Chondrocyte (in vitro differentiated cells): ENCODE data around the gene DPH2. TPM values are rescaled to one million over a fixed set of nuclear protein-coding genes. Genes with fewer than 3 reads are reported as not detected.

Experiments used
- DNase-seq: peaks from one replicate; pipeline ENCODE4 v3.0.0; 2021; ENCODE audit warnings: mixed read lengths, low spot score
- H3K27ac Mint-ChIP-seq: one replicate; pipeline ENCODE4 v1.8.0; 2021; ENCODE audit warnings: mild to moderate bottlenecking, moderate library complexity, mixed read lengths; ENCODE audit not compliant: unreplicated experiment
- H3K27me3 Mint-ChIP-seq: 2 replicates; pipeline ENCODE4 v1.8.0; 2021; ENCODE audit warnings: low read depth, mixed read lengths
- H3K36me3 Mint-ChIP-seq: 2 replicates; pipeline ENCODE4 v1.8.0; 2021; ENCODE audit warnings: low read depth, mixed read lengths
- H3K4me1 Mint-ChIP-seq: 2 replicates; pipeline ENCODE4 v1.8.0; 2021; ENCODE audit warnings: low read depth, mild to moderate bottlenecking, mixed read lengths
- H3K4me3 Mint-ChIP-seq: one replicate; pipeline ENCODE4 v1.8.0; 2021; ENCODE audit warnings: mild to moderate bottlenecking, moderate library complexity, mixed read lengths; ENCODE audit not compliant: unreplicated experiment
- H3K9me3 Mint-ChIP-seq: 2 replicates; pipeline ENCODE4 v1.8.0; 2021; ENCODE audit warnings: low read depth, mixed read lengths
- CTCF ChIP-seq: fragments of 200-600 bp; sonication (generic); IDR thresholded peaks from 2 replicates; pipeline ENCODE4 v1.5.0; 2021; ENCODE audit warnings: antibody characterized with exemption, mild to moderate bottlenecking, moderate library complexity
- long read RNA-seq: library from polyadenylated mRNA; stranded (forward); transcript quantifications from one replicate; pipeline ENCODE4 v2.0.0, GENCODE V29; 2021
- total RNA-seq: library from RNA; stranded (reverse); gene quantifications from 3 replicates; pipeline ENCODE4 v1.2.1, GENCODE V29; 2021

DPH2 gene, protein sequence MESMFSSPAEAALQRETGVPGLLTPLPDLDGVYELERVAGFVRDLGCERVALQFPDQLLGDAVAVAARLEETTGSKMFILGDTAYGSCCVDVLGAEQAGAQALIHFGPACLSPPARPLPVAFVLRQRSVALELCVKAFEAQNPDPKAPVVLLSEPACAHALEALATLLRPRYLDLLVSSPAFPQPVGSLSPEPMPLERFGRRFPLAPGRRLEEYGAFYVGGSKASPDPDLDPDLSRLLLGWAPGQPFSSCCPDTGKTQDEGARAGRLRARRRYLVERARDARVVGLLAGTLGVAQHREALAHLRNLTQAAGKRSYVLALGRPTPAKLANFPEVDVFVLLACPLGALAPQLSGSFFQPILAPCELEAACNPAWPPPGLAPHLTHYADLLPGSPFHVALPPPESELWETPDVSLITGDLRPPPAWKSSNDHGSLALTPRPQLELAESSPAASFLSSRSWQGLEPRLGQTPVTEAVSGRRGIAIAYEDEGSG
- 22.2 to 27.3 TPM (median 22.4 TPM) in 3 replicates for total RNA-seq
- long read RNA-seq, transcript DPH2-209 (6 exons, 2,414 nt), result minor isoform, 5 of 51 reads
- long read RNA-seq, transcript DPH2-201 (6 exons, 2,472 nt), result major isoform, 34 of 51 reads
- long read RNA-seq, partial matches to known transcripts, result 6 of 51 reads
- long read RNA-seq, other reads (novel, unspliced or antisense), result 6 of 51 reads

- H3K9me3 Mint-ChIP-seq, result peaks cover 7% of the 10 kb centered on the region
- no peaks in the 10 kb centered on the region for H3K27me3 Mint-ChIP-seq
- H3K4me3 Mint-ChIP-seq, result peak within 1 kb of the TSS; percentile 98
- DNase-seq, result no peak
- peaks cover 9% of the 10 kb centered on the region for H3K36me3 Mint-ChIP-seq
- TF ChIP-seq CTCF, result peak; percentile 37
- H3K27ac Mint-ChIP-seq, result peak within 1 kb of the TSS; percentile 91
- peaks cover 26% of the 10 kb centered on the region for H3K4me1 Mint-ChIP-seq
These were observed at the start of gene DPH2 for GRCh38 chr1:43969746-43970466. TSS of gene DPH2 (plus strand) at chr1:43970010. CDS start at chr1:43970176, 166 bp downstream.

GRCh38 chr1:43921022-43921421 lies 48.8 kb upstream of the DPH2 start:
- no peak for DNase-seq
- Mint-ChIP-seq H3K4me1 (peaks cover 4% of the 10 kb centered on the region), H3K27me3 (no peaks in the 10 kb centered on the region), H3K4me3 (no peak overlapping the region), H3K36me3 (peaks cover 20% of the 10 kb centered on the region), H3K27ac (no peak overlapping the region), H3K9me3 (no peaks in the 10 kb centered on the region)
- no peak for TF ChIP-seq CTCF

DNA sequence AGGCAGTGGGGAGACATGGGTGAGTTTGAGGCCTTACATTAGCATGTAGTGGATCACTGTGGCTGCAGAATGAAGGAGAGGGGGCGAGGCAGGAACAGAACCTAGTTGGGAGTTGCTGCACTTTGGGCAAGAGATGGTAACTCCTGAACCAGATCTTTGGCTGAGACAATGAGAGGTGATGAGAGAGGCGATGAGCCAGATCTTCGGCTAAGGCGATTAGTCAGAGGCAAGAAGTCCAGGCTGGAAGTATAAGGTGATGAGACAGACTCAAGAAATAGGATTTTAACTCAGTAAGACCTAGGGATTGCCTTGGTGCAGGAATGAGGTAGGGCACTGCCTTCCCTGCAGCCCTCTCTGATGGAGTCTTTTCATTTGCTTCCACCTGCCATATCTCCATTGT lies 45.3 kb upstream of the DPH2 start:
- Mint-ChIP-seq H3K4me3 (no peak overlapping the region), H3K27ac (no peak overlapping the region), H3K4me1 (peaks cover 6% of the 10 kb centered on the region), H3K36me3 (peaks cover 17% of the 10 kb centered on the region), H3K9me3 (peaks cover 1% of the 10 kb centered on the region), H3K27me3 (no peaks in the 10 kb centered on the region)
- TF ChIP-seq CTCF, result no peak
- no peak for DNase-seq

- no peaks in the 10 kb centered on the region for H3K27me3 Mint-ChIP-seq
- peaks cover 9% of the 10 kb centered on the region for H3K4me1 Mint-ChIP-seq
- TF ChIP-seq CTCF, result no peak
- peaks cover 20% of the 10 kb centered on the region for H3K36me3 Mint-ChIP-seq
- DNase-seq, result peak; percentile 19
- no peak overlapping the region for H3K4me3 Mint-ChIP-seq
- H3K9me3 Mint-ChIP-seq, result peaks cover 3% of the 10 kb centered on the region
- H3K27ac Mint-ChIP-seq, result no peak overlapping the region
These were observed 44.0 kb upstream of the DPH2 start for GRCh38 chr1:43925846-43926245.
